HepG2 (cell line): Measurements from ENCODE around the gene CCDC57. TPM values are rescaled to one million over a fixed set of nuclear protein-coding genes. Genes with fewer than 3 reads are reported as not detected.

ENCODE experiments used
- AGO2 ChIP-seq: fragments of 200-400 bp; formaldehyde crosslinking; optimal IDR thresholded peaks from 2 replicates; pipeline ENCODE3; 2017; ENCODE audit warnings: mild to moderate bottlenecking, low read depth, low read length, moderate library complexity
- CREM ChIP-seq, 2 experiments: sonication (generic) in 1 of 2; formaldehyde crosslinking in 1 of 2; IDR thresholded peaks; 2 replicates each; pipeline versions ENCODE4 v1.4.0 to v1.6.1; 2016 to 2020; ENCODE audit warnings: antibody characterized with exemption in 1 of 2, mild to moderate bottlenecking in 1 of 2, missing genetic modification reagents in 1 of 2
- E2F1 ChIP-seq: sonication (generic); formaldehyde crosslinking; IDR thresholded peaks from 2 replicates; pipeline ENCODE4 v1.5.0; 2020; ENCODE audit warnings: missing genetic modification reagents
- FOXO4 ChIP-seq: sonication (generic); formaldehyde crosslinking; conservative IDR thresholded peaks from 2 replicates; pipeline ENCODE4 v1.8.1; 2023; ENCODE audit warnings: missing genetic modification reagents
- HCFC1 ChIP-seq: fragments of 150-350 bp; IDR thresholded peaks from 2 replicates; pipeline ENCODE4 v1.6.1; 2014; ENCODE audit warnings: low read depth, low read length
- HES4 ChIP-seq: sonication (generic); formaldehyde crosslinking; IDR thresholded peaks from 2 replicates; pipeline ENCODE4 v1.9.0; 2021; ENCODE audit warnings: mild to moderate bottlenecking, missing genetic modification reagents, borderline replicate concordance
- HOXA5 ChIP-seq: sonication (generic); formaldehyde crosslinking; IDR thresholded peaks from 2 replicates; pipeline ENCODE4 v1.4.0; 2020; ENCODE audit warnings: missing genetic modification reagents
- HOXA9 ChIP-seq: sonication (generic); formaldehyde crosslinking; IDR thresholded peaks from 2 replicates; pipeline ENCODE4 v1.8.1; 2022; ENCODE audit warnings: missing genetic modification reagents, mild to moderate bottlenecking, moderate library complexity, borderline replicate concordance
- MNT ChIP-seq: fragments of 450-650 bp; IDR thresholded peaks from 2 replicates; pipeline ENCODE4 v1.6.1; 2016
- NFATC3 ChIP-seq: sonication (generic); formaldehyde crosslinking; IDR thresholded peaks from 2 replicates; pipeline ENCODE4 v1.5.1; 2020; ENCODE audit warnings: mild to moderate bottlenecking, missing genetic modification reagents
- PRDM10 ChIP-seq: sonication (generic); formaldehyde crosslinking; IDR thresholded peaks from 2 replicates; pipeline ENCODE4 v1.4.0; 2020; ENCODE audit warnings: low read depth, missing genetic modification reagents
- RXRA ChIP-seq: sonication (generic); formaldehyde crosslinking; IDR thresholded peaks from 2 replicates; pipeline ENCODE4 v1.5.1; 2020; ENCODE audit warnings: missing genetic modification reagents
- SKI ChIP-seq: fragments of 450-650 bp; IDR thresholded peaks from one replicate; pipeline ENCODE4 v1.6.1; 2018; ENCODE audit warnings: mild to moderate bottlenecking; ENCODE audit not compliant: partially characterized antibody
- ZNF414 ChIP-seq: sonication (generic); formaldehyde crosslinking; IDR thresholded peaks from 2 replicates; pipeline ENCODE4 v1.5.0; 2020; ENCODE audit warnings: missing genetic modification reagents
- ZNF607 ChIP-seq: sonication (generic); formaldehyde crosslinking; IDR thresholded peaks from 2 replicates; pipeline ENCODE4 v1.5.1; 2020; ENCODE audit warnings: missing genetic modification reagents, mild to moderate bottlenecking, borderline replicate concordance
- ZNF639 ChIP-seq: conservative IDR thresholded peaks from 2 replicates; pipeline ENCODE4 v1.6.1; 2018; ENCODE audit warnings: missing genetic modification reagents
- ZNF720 ChIP-seq: sonication (generic); formaldehyde crosslinking; IDR thresholded peaks from 2 replicates; pipeline ENCODE4 v1.4.0; 2020; ENCODE audit warnings: missing genetic modification reagents
- ZNF781 ChIP-seq: sonication (generic); formaldehyde crosslinking; IDR thresholded peaks from 2 replicates; pipeline ENCODE4 v1.5.1; 2020; ENCODE audit warnings: borderline replicate concordance, mild to moderate bottlenecking, missing genetic modification reagents; ENCODE audit errors: not compliant biosample characterization
- polyA plus RNA-seq, 8 experiments: library from polyadenylated mRNA; depleted of rRNA in 3 of 8; stranded (reverse) in 7 of 8; unstranded in 1 of 8; fragments of >200 nt; fragmentation: Illumina TruSeq in 4 of 8; extraction: Trizol in 4 of 8; gene quantifications; 2 replicates each; pipeline versions ENCODE4 v1.2.1 to v1.2.3, GENCODE V29; 2011 to 2016; ENCODE audit warnings: low read depth in 4 of 8, missing spikeins in 1 of 8, mixed read lengths in 1 of 8; ENCODE audit not compliant: insufficient read depth in 1 of 8
- total RNA-seq, 5 experiments: library from RNA; depleted of rRNA; stranded (reverse); fragments of >200 nt; fragmentation: Illumina TruSeq; extraction: Trizol; gene quantifications; 2 replicates each; pipeline ENCODE4 v1.2.3, GENCODE V29; 2016; ENCODE audit warnings: low read depth in 1 of 5

CCDC57 gene
- total and polyA plus RNA-seq, 2 of the 13 experiments (the other 11 are each of a cell fraction or from before 2014, with no cell fraction given), result 59.3 to 59.9 TPM

- no peak for TF ChIP-seq HOXA5 (CRISPR knock-in tag)
- TF ChIP-seq ZNF720, result no peak
- no peak for TF ChIP-seq ZNF781 (CRISPR knock-in tag)
- TF ChIP-seq FOXO4 (CRISPR knock-in tag), result 0 out of 2 replicates have a peak, but pooled peaks have one; percentile 21
- TF ChIP-seq MNT, result peak; percentile 43; the same call in 1 of the 2 replicates
- TF ChIP-seq HOXA9, result no peak
- TF ChIP-seq ZNF414 (CRISPR knock-in tag), result peak; percentile 51
- TF ChIP-seq ZNF639, result no peak; the same call in 1 of the 2 replicates
- TF ChIP-seq HES4 (CRISPR knock-in tag), result 0 out of 2 replicates have a peak, but pooled peaks have one; percentile 14
- no peak for TF ChIP-seq PRDM10
- no peak for TF ChIP-seq E2F1 (CRISPR knock-in tag)
- TF ChIP-seq ZNF607 (CRISPR knock-in tag), result no peak
- no peak for TF ChIP-seq CREM (IDR thresholded peaks at IDR 0.05)
- TF ChIP-seq CREM (CRISPR knock-in tag; IDR thresholded peaks at IDR 0.05), result no peak
- TF ChIP-seq HCFC1, result no peak
- TF ChIP-seq SKI, result peak; percentile 50
- no peak for TF ChIP-seq NFATC3
- TF ChIP-seq AGO2, result no peak
- peak; percentile 96 for TF ChIP-seq RXRA (CRISPR knock-in tag)
Measured at GRCh38 chr17:82216301-82217119, 3.9 kb upstream of the CCDC57 start (continued).
